PC-3 (cell line): Measurements from ENCODE around the gene DIAPH2. TPM values are rescaled to one million over a fixed set of nuclear protein-coding genes. Genes with fewer than 3 reads are reported as not detected.

Source experiments
- ATAC-seq: fragments of 200-7000 bp; cut with Tn5 transposase; 2 replicates; pipeline ENCODE4 v1.9.1; 2020; ENCODE audit warnings: mild to moderate bottlenecking, moderate library complexity
- BruUV-seq: library from RNA; stranded (reverse); fragments of 400-500 nt; replicated peaks from 2 replicates; lab custom pipeline; 2021; lab: Mats Ljungman, UMichigan
- CTCF ChIA-PET: fragments of 300-600 bp; sonication (Branson Sonifier 250); formaldehyde crosslinking; loops from one replicate; lab custom pipeline; 2022; ENCODE audit warnings: antibody characterized with exemption; lab: Charles Lee
- POLR2A ChIA-PET: fragments of 300-600 bp; sonication (Branson Sonifier 250); formaldehyde crosslinking; loops from one replicate; lab custom pipeline; 2022; ENCODE audit warnings: antibody characterized with exemption; ENCODE audit not compliant: unreplicated experiment; lab: Charles Lee
- DNase-seq: peaks from one replicate; pipeline ENCODE4 v3.0.0-alpha.2; 2015
- H2AFZ ChIP-seq: fragments of 300-600 bp; sonication (generic); 2 replicates; pipeline ENCODE4 v1.6.0; 2016; ENCODE audit warnings: antibody characterized with exemption, low read length
- H3F3A ChIP-seq: fragments of 300-600 bp; sonication (generic); one replicate; pipeline ENCODE4 v1.6.0; 2017; ENCODE audit warnings: antibody characterized with exemption, low read length, control low read depth, mild to moderate bottlenecking; ENCODE audit not compliant: unreplicated experiment
- H3K27ac ChIP-seq: fragments of 300-600 bp; sonication (generic); 2 replicates; pipeline ENCODE4 v1.5.1; 2016; ENCODE audit warnings: mild to moderate bottlenecking, low read length
- H3K27me3 ChIP-seq: fragments of 300-600 bp; sonication (generic); 2 replicates; pipeline ENCODE4 v1.6.1; 2016; ENCODE audit warnings: low read length, mixed read lengths
- H3K36me3 ChIP-seq: fragments of 300-600 bp; sonication (generic); 2 replicates; pipeline ENCODE4 v1.6.1; 2016; ENCODE audit warnings: low read depth, mixed run types, low read length, mixed read lengths
- H3K4me1 ChIP-seq: fragments of 300-600 bp; sonication (generic); 2 replicates; pipeline ENCODE4 v1.5.1; 2016; ENCODE audit warnings: low read length; ENCODE audit not compliant: insufficient read depth
- H3K4me2 ChIP-seq: fragments of 300-600 bp; sonication (generic); 2 replicates; pipeline ENCODE4 v1.6.0; 2016; ENCODE audit warnings: low read length
- H3K4me3 ChIP-seq: fragments of 300-600 bp; sonication (generic); 2 replicates; pipeline ENCODE4 v1.5.1; 2016; ENCODE audit warnings: mild to moderate bottlenecking, low read length, mixed read lengths
- H3K79me2 ChIP-seq: fragments of 300-600 bp; sonication (generic); 2 replicates; pipeline ENCODE4 v1.6.1; 2017; ENCODE audit warnings: low read length, mixed read lengths
- H3K9ac ChIP-seq: fragments of 300-600 bp; sonication (generic); 2 replicates; pipeline ENCODE4 v1.6.0; 2016; ENCODE audit warnings: mild to moderate bottlenecking, low read length
- H3K9me2 ChIP-seq: fragments of 300-600 bp; sonication (generic); replicated peaks from 2 replicates; pipeline ENCODE4 v1.6.1; 2016; ENCODE audit warnings: mixed run types, low read length, mixed read lengths
- H3K9me3 ChIP-seq: fragments of 300-600 bp; sonication (generic); 2 replicates; pipeline ENCODE4 v1.6.1; 2016; ENCODE audit warnings: low read length, mixed read lengths
- H4K20me1 ChIP-seq: fragments of 300-600 bp; sonication (generic); 2 replicates; pipeline ENCODE4 v1.6.1; 2016; ENCODE audit warnings: low read length, mixed read lengths
- CTCF ChIP-seq: fragments of 300-600 bp; sonication (generic); conservative IDR thresholded peaks from 2 replicates; pipeline ENCODE4 v1.5.1; 2017; ENCODE audit warnings: antibody characterized with exemption, low read depth, mild to moderate bottlenecking, low read length
- EZH2 ChIP-seq: fragments of 300-600 bp; sonication (generic); IDR thresholded peaks from one replicate; pipeline ENCODE4 v1.6.1; 2017; ENCODE audit warnings: antibody characterized with exemption, mild to moderate bottlenecking, low read length; ENCODE audit not compliant: unreplicated experiment
- EZH2phosphoT487 ChIP-seq: fragments of 300-600 bp; sonication (generic); IDR thresholded peaks from 2 replicates; pipeline ENCODE4 v1.6.1; 2018; ENCODE audit warnings: mild to moderate bottlenecking, antibody characterized with exemption, low read length, borderline replicate concordance
- intact Hi-C: fragments of 100-400 bp; cut with micrococcal nuclease; formaldehyde crosslinking; loops from 2 replicates; pipeline ENCODE4 v1.9.0; 2023
- total RNA-seq: library from RNA; depleted of rRNA; stranded (reverse); fragments of >200 nt; gene quantifications from 2 replicates; pipeline ENCODE4 v1.2.3, GENCODE V29; 2014

The DIAPH2 gene
- total RNA-seq, 1 experiment from 2014 or later: 15.1 TPM

- no TSS peak for BruUV-seq
- Histone ChIP-seq H3K27ac (no peak overlapping the region), H3K9ac (no peak overlapping the region), H2AFZ (no peak overlapping the region), H3K4me3 (no peak overlapping the region), H3K9me3 (no peaks in the 10 kb centered on the region), H3K4me2 (no peak overlapping the region), H3K79me2 (no peaks in the 10 kb centered on the region), H3K9me2 (no peaks in the 10 kb centered on the region), H3K36me3 (no peaks in the 10 kb centered on the region), H3K27me3 (no peaks in the 10 kb centered on the region), H3F3A (no peaks in the 10 kb centered on the region), H3K4me1 (0 out of 2 replicates have a peak, but pooled peaks cover 4% of the 10 kb centered on the region), H4K20me1 (no peaks in the 10 kb centered on the region)
- ATAC-seq (no peak), DNase-seq (no peak)
- ChIA-PET CTCF (no interaction called here), POLR2A (no interaction called here)
- TF ChIP-seq CTCF (no peak), EZH2phosphoT487 (no peak), EZH2 (no peak)
- intact Hi-C loops: no loop called here
These were observed 949.2 kb downstream of the DIAPH2 start for GRCh38 chrX:97633798-97634197.

- no TSS peak for BruUV-seq
These were observed 952.0 kb downstream of the DIAPH2 start for GRCh38 chrX:97636473-97637140.

More at GRCh38 chrX:97636473-97637140, 952.0 kb downstream of the DIAPH2 start:
- Histone ChIP-seq H3K4me3 (no peak overlapping the region), H3K4me1 (no peaks in the 10 kb centered on the region), H3K36me3 (no peaks in the 10 kb centered on the region), H2AFZ (no peak overlapping the region), H3K9me2 (no peaks in the 10 kb centered on the region), H3K9me3 (no peaks in the 10 kb centered on the region), H4K20me1 (no peaks in the 10 kb centered on the region), H3K27ac (no peak overlapping the region), H3K4me2 (no peak overlapping the region), H3F3A (no peaks in the 10 kb centered on the region), H3K79me2 (no peaks in the 10 kb centered on the region), H3K27me3 (no peaks in the 10 kb centered on the region), H3K9ac (no peak overlapping the region)
- ATAC-seq (no peak), DNase-seq (no peak)
- CTCF ChIA-PET: no interaction called here
- POLR2A ChIA-PET: no interaction called here
- TF ChIP-seq EZH2 (no peak), CTCF (no peak)
- intact Hi-C loops: no loop called here
